ENCODE results near the gene GLRX2. TPM values are rescaled to one million over a fixed set of nuclear protein-coding genes. Genes with fewer than 3 reads are reported as not detected.
A peak's percentile ranks its signal among the peaks of the same experiment; 100 is the strongest.

The GLRX2 gene
- polyA plus RNA-seq, 3 donors: 4.2 to 16.1 (median 15.2) TPM

- no peak overlapping the region for H3K4me2 ChIP-seq (replicated peaks; ENCODE audit: extremely low read depth, low read length, poor library complexity, severe bottlenecking)
- peaks cover 11% of the 10 kb centered on the region for H3K79me2 ChIP-seq (ENCODE audit: insufficient read depth, low read length)
- peaks cover 18% of the 10 kb centered on the region for H4K20me1 ChIP-seq (ENCODE audit: insufficient read depth, low read length)
- no peak overlapping the region for H3K4me3 ChIP-seq (replicated peaks in 1 of 3; ENCODE audit: low read depth in 2 of 3, low read length in 3 of 3)
- no peak for TF ChIP-seq CTCF (IDR thresholded peaks at IDR 0.05)
- DNase-seq: no peak
- H3K36me3 ChIP-seq (replicated peaks in 1 of 2; ENCODE audit: control insufficient read depth in 1 of 2, insufficient read depth in 2 of 2, low read length in 2 of 2): peaks cover 54 to 90% of the 10 kb centered on the region in 2 donors
- no peak overlapping the region for H3K9ac ChIP-seq (ENCODE audit: insufficient read depth, low read length, poor library complexity, severe bottlenecking)
- no peak overlapping the region for H3K4me3 Mint-ChIP-seq
- peaks cover 67 to 71% of the 10 kb centered on the region in 2 donors for H3K36me3 Mint-ChIP-seq
- H3K27me3 Mint-ChIP-seq (ENCODE audit: low read depth in 3 of 3): no peaks in the 10 kb centered on the region
- H3K9me3 ChIP-seq (replicated peaks in 1 of 2; ENCODE audit: control insufficient read depth in 1 of 2, insufficient read depth in 1 of 2, low read length in 2 of 2): no peaks in the 10 kb centered on the region
- intact Hi-C loops (cut with micrococcal nuclease): no loop called here
- no peaks in the 10 kb centered on the region for H3K27me3 ChIP-seq (ENCODE audit: control insufficient read depth in 2 of 2, insufficient read depth in 2 of 2, low read length in 2 of 2)
- H2AFZ ChIP-seq (ENCODE audit: insufficient read depth, low read depth, low read length, poor library complexity, severe bottlenecking): no peak overlapping the region
- H3K27ac ChIP-seq (ENCODE audit: low read depth in 1 of 2, low read length in 2 of 2): no peak overlapping the region
- H3K4me1 Mint-ChIP-seq: no peaks in the 10 kb centered on the region
- no peaks in the 10 kb centered on the region for H3K4me1 ChIP-seq (ENCODE audit: control insufficient read depth in 1 of 2, insufficient read depth in 2 of 2, low read length in 2 of 2)
- no peak overlapping the region for H3K27ac Mint-ChIP-seq
- H3K9me3 Mint-ChIP-seq: no peaks in the 10 kb centered on the region
- 100% methylated on average over 1 of the region's 5 CpGs for WGBS (ENCODE audit: insufficient coverage)
Observed at GRCh38 chr1:193144361-193144938, 39.2 kb upstream of the GLRX2 start.

- peaks cover 51 to 91% of the 10 kb centered on the region in 2 donors for H3K36me3 ChIP-seq (replicated peaks in 1 of 2; ENCODE audit: control insufficient read depth in 1 of 2, insufficient read depth in 2 of 2, low read length in 2 of 2)
Observed at GRCh38 chr1:193143285-193143684, 38.1 kb upstream of the GLRX2 start.

More at GRCh38 chr1:193143285-193143684, 38.1 kb upstream of the GLRX2 start:
- no peak for DNase-seq
- H2AFZ ChIP-seq (ENCODE audit: insufficient read depth, low read depth, low read length, poor library complexity, severe bottlenecking): no peak overlapping the region
- no peak overlapping the region for H3K9ac ChIP-seq (ENCODE audit: insufficient read depth, low read length, poor library complexity, severe bottlenecking)
- intact Hi-C loops (cut with micrococcal nuclease): no loop called here
- Mint-ChIP-seq H3K4me3 (no peak overlapping the region), H3K9me3 (no peaks in the 10 kb centered on the region), H3K27me3 (ENCODE audit: low read depth in 3 of 3) (no peaks in the 10 kb centered on the region), H3K36me3 (peaks cover 71 to 73% of the 10 kb centered on the region in 2 donors), H3K4me1 (no peaks in the 10 kb centered on the region), H3K27ac (no peak overlapping the region)
- H3K9me3 ChIP-seq (replicated peaks in 1 of 2; ENCODE audit: control insufficient read depth in 1 of 2, insufficient read depth in 1 of 2, low read length in 2 of 2): no peaks in the 10 kb centered on the region
- no peaks in the 10 kb centered on the region for H3K27me3 ChIP-seq (ENCODE audit: control insufficient read depth in 2 of 2, insufficient read depth in 2 of 2, low read length in 2 of 2)
- TF ChIP-seq CTCF (IDR thresholded peaks at IDR 0.05): peak; percentile 7
- H3K4me3 ChIP-seq (replicated peaks in 1 of 3; ENCODE audit: low read depth in 2 of 3, low read length in 3 of 3): no peak overlapping the region
- no peaks in the 10 kb centered on the region for H3K4me1 ChIP-seq (ENCODE audit: control insufficient read depth in 1 of 2, insufficient read depth in 2 of 2, low read length in 2 of 2)
- no peak overlapping the region for H3K4me2 ChIP-seq (replicated peaks; ENCODE audit: extremely low read depth, low read length, poor library complexity, severe bottlenecking)
- no CpG with 5 or more reads among the region's 1 CpG for WGBS (ENCODE audit: insufficient coverage)
- peaks cover 11% of the 10 kb centered on the region for H3K79me2 ChIP-seq (ENCODE audit: insufficient read depth, low read length)
- H4K20me1 ChIP-seq (ENCODE audit: insufficient read depth, low read length): peaks cover 18% of the 10 kb centered on the region
- no peak overlapping the region for H3K27ac ChIP-seq (ENCODE audit: low read depth in 1 of 2, low read length in 2 of 2)
